GM12865 (cell line): Measurements from ENCODE around the gene AFG1L.
"Not testable (repeated sequence)": the region's sequence is repeated elsewhere in the genome, so short reads cannot be mapped to it uniquely, and the experiment has no call there.

Experiments used
- DNase-seq: peaks from one replicate; pipeline ENCODE4 v3.0.0; 2010; ENCODE audit warnings: low read depth
- H3K4me3 ChIP-seq: 2 replicates; pipeline ENCODE4 v1.5.1; 2011; ENCODE audit warnings: mild to moderate bottlenecking, low read depth, low read length, control low read depth
- CTCF ChIP-seq: IDR thresholded peaks from 2 replicates; pipeline ENCODE4 v1.5.1; 2011; ENCODE audit warnings: low read length, control low read depth, low read depth, inconsistent platforms; ENCODE audit not compliant: insufficient read depth; ENCODE audit errors: missing control alignments

Gene AFG1L

GRCh38 chr6:108254433-108255410, 40.1 kb upstream of the AFG1L start:
- no peak for DNase-seq
- no peak overlapping the region for H3K4me3 ChIP-seq
- no peak for TF ChIP-seq CTCF

- peak overlapping the region; percentile 98 for H3K4me3 ChIP-seq
- no peak for TF ChIP-seq CTCF
- DNase-seq = peak; percentile 72
Observed at GRCh38 chr6:108260126-108260808, 34.6 kb upstream of the AFG1L start.

GRCh38 chr6:108260809-108261569, 33.9 kb upstream of the AFG1L start, which contains the start of gene SNX3:
Gene SNX3 (minus strand): TSS chr6:108261040. CDS start chr6:108260921, 119 bp downstream.
- peak; percentile 99 for DNase-seq

GRCh38 chr6:108263371-108263770, 31.5 kb upstream of the AFG1L start:
- DNase-seq = no peak
- H3K4me3 ChIP-seq = no peak overlapping the region
- no peak for TF ChIP-seq CTCF

More at GRCh38 chr6:108260809-108261569, 33.9 kb upstream of the AFG1L start, which contains the start of gene SNX3:
- peak within 1 kb of the TSS; percentile 98 for H3K4me3 ChIP-seq
- TF ChIP-seq CTCF = no peak

GRCh38 chr6:108268845-108269244, 26.0 kb upstream of the AFG1L start:
- H3K4me3 ChIP-seq = no peak overlapping the region
- TF ChIP-seq CTCF = no peak
- DNase-seq = no peak

- not testable (repeated sequence) for H3K4me3 ChIP-seq, DNase-seq
Observed at GRCh38 chr6:108269955-108270354, 24.9 kb upstream of the AFG1L start.
